GM18867 (cell line): ENCODE results near the gene RASSF4.

ENCODE experiments used
- ATAC-seq: cut with Tn5 transposase; IDR thresholded peaks from one replicate; pipeline ENCODE4 v1.9.1; 2021; ENCODE audit warnings: mild to moderate bottlenecking, moderate library complexity; ENCODE audit not compliant: unreplicated experiment

RASSF4 gene

DNA sequence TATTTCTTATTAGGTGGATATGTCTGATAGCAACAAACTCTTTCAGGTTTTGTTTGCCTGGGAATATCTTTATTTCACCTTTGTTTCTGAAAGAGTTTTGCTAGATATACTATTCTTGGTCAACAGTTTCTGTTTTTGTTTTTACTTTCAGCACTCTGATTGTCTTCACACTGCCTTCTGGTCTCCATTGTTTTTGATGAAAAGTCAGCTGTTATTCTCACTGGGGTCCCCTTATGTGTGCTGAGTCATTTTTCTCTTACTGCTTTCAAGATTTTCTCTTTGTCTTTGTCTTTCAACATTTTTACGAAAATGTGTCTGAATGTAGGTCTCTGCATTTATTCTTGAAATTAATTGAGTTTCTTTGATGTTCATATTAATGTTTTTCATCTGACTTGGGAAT is 15.2 kb upstream of the RASSF4 start:
- ATAC-seq, result no peak

DNA sequence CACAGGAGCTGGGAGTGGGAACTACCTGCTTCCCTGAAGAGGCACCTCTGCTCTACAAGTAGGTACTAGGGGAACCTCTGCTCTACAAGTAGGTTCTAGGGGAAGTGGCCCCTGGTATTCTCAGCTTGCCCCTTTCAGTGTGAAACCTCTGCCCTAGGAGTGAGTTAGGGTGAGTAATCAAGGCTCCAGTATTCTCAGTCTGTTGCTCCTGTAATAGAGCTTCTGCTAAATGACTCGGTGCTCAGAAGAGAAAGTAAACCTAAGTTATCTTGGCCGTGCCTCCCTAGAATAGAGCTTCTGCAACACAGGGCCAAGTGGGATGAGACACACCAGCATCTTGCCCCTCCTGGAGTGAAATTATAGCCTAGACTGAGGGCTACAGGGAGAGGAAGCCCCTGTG is 13.4 kb upstream of the RASSF4 start:
- peak; percentile 63 for ATAC-seq

DNA sequence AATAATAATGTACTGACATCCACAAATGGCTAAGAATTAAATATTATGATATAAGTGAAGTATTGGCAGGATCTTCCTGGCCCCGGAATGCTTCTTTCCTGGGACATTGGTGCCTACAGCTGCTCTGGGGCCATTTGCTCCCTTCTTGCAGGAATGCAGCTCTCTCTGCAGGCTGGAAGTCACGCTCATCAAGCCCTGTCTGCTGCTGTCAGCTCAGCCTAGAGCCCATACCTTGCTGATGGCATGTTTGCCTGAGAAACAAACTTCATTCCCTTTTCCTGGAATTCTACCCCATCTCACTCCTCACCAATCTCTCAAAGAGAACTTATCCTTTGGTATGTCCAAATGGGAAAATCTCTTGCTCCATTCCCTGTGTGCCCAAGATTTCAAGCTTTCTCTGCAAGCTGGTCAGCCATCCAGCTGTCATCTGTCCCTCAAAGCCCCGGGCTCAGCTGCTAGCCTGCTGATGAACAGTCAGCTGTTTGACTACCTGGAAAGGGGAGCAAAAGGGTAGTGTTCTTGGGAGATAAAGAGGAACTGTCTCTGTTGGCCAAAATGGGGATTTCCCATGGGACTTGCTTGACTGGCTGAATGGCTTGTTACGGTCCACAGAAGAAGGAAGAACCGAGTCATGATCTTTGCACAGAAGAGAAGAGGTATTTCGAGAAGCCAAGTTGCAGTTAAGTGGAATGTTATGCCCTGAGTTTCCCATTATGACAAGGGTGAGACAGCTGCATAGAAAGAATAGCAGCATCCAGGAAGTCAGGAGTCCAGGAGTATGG is 12.0 kb upstream of the RASSF4 start:
- peak; percentile 47 for ATAC-seq

DNA sequence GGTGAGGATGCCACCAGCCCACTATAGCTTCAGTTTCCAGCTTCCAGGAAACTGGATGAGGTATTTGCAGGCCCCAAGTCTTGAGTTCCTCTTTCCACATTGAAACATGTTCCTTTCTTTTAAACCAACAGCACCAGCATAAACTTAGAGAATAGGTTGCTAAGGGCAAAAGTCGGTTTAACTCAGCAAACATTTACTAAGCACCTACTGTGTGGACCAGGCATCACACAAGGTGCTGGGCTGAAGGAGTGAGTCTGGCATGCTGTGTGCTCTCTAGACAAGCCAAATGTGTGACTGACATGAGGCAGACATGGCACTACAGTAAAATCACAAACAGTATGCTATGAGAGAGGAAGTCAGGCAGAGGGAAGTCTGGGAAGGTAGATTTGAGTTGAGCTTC is 11.0 kb upstream of the RASSF4 start:
- ATAC-seq, result no peak

DNA sequence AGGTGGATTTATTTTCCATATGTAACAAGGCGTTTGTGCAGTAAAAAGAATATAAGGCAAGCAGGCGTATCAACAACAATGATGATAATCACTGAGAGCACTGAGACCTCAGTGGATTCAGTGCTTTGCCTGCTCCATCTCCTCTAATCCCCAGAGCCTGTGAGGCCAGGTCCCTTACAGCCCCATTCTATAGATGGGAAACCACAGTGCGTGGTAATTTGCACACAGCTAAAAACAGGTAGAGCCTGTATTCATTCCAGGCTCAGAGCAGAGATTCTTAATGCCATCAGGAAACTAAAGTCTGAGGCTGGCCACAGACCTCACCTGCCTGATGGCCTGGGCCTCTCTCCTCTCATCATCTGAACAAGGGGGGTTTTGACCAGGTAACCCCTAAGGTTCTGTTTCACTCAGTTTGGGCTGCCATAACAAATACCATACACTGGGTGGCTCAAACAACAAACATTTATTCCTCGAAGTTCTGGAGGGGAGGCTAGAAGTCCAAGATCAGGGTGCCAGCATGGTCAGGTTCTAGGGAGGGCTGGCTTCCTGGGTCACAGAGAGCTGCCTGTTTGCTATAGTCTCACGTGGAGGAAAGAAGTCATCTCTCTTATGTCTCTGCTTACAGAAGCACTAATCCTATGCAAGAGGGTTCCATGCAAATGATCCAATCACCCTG is 10.3 kb upstream of the RASSF4 start:
- no peak for ATAC-seq

DNA sequence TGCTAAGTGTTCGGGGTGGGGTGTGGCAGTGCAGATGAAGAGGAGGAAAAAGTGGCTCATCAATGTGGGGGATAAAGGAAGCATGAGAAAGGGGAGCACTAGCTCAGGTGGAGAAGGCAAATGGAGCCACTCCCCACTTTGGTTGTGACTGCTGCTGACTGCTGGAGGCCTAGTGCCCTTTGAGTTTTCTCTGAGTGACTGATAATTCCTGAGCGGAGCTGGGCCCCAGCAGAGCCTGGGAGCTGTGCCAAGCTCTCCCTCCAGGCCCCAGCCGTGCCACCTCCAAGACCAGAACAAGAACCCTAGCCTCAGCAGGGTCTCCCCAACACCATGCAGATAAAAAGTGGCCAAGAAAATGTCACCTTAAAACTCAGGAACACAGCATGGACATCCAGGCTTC is 9.7 kb upstream of the RASSF4 start:
- no peak for ATAC-seq

DNA sequence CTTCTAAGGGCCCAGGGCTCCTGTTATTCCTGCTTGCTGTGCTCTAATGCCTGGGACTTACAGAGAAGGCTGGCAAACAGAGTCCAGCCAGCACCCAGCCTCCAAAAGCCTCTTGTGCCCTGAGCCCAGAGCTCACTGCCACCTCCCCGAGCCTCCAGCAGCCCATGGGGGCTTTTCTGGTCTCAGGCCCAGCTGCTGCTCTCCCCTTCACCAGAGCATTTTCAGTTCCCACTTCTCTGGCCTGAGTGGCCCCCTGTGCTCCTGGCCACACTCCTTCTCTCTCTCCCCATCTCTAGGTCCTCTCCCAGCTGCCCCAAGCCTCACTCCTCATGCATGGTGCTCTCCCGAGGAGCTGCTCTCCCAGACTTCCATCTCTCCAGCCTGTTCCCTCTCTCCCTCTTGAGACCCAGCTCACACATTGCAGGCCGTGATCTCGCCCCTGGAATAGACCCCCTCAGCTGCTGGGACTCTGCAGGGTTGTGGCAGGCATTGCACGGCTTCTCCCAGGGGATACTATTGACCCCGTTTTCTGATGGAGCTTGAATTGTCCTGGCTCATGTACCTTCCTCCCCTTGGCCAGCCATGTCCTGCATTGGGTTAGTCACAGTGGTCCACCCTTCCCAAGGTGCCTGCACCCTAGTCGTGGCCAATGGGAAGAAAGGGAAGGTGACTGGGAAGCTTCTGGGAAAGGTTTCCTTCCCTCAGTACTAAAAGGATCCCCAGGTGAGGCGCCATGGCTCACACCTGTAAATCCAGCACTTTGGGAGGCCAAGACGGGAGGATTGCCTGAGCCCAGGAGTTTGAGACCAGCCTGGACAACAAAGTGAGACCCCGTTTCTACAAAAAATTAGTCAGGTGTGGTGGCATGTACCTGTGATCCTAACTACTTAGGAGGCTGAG is 9.0 kb upstream of the RASSF4 start:
- ATAC-seq, result no peak

DNA sequence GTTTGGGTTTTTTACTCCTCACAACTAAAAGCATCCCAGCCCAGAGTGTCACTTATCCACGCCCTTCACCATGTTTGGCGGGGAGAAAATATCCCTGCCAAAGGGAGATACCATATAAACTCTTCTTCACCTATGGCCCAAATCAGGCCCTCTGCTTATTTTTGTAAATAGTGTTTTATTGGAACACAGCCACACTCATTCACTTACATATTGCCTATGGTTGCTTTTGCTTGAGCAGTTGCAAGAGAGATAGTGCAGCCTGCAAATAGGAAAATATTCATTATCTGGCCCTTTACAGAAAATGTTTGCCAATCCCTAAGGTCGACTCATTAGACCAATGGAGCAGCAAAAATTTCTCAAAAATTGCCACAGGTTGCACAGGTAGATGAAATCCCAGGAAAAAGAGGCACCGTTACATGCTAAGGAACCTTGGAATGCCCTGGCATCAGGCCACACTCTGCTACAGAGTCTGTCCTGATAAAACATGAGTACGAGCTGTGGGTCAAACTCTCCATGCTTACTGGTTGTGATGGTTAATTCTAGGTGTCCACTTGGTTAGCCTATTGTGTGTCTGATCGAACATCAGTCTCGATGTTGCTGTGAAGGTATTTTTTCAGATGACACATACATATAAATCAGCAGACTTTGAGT is 7.9 kb upstream of the RASSF4 start:
- no peak for ATAC-seq

DNA sequence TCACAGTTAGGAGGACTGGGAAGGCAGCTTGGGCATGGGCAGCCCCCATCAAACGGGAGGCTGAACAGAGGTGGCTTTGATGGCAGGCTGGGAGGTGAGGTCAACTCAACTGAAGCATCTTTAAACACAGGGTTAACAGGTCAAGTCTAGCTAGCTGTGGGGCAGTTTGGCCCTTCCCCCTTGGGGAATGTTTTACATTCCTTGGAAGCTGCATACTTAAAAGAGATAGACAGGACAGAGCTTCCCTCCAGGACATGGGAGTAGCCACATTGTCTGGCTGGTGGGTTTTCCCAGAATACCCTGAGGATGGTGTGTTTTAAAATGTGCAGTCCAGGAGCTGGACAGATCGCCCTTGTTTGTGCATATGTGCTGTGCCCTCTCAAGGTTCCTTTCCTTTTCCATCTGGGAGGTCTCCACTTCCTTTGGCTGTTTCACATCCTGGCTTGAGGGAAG is 6.8 kb upstream of the RASSF4 start:
- no peak for ATAC-seq

DNA sequence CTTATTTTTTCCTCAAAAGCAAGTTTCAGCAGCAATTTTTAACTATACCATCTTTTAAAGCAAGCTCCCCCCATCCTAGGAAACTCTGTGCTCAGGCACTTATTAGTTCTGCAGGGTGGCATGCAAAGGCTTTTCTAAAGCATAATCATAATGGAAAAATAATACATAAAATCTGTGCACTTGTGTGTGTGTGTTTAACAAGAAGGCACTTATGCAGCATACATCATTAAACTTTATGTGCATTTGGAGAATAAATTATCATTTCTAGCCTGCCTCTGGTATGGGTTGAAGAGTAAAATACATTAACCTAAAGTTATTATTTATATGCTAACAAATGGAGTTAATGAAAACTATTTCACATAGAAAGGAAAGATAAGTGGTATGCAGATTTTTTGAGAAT is 5.6 kb upstream of the RASSF4 start:
- no peak for ATAC-seq

DNA sequence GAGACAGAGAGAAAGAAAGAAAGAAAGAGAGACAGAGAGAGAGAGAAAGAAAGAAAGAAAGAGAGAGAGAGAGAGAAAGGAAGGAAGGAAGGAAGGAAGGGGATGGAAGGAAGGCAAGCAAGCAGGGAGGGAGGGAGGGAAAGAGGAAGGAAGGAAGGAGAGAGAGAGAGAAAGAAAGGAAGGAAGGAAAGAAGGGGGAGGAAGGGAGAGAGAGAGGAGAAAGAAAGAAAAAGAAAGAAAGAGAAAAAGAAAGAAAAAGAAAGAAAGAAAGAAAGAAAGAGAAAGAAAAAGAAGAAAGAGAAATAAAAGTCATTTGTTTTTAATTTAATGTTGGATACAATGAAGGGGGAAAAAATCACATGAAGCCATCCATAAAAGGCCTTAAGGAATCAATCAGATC is 4.6 kb upstream of the RASSF4 start:
- ATAC-seq, result no peak

DNA sequence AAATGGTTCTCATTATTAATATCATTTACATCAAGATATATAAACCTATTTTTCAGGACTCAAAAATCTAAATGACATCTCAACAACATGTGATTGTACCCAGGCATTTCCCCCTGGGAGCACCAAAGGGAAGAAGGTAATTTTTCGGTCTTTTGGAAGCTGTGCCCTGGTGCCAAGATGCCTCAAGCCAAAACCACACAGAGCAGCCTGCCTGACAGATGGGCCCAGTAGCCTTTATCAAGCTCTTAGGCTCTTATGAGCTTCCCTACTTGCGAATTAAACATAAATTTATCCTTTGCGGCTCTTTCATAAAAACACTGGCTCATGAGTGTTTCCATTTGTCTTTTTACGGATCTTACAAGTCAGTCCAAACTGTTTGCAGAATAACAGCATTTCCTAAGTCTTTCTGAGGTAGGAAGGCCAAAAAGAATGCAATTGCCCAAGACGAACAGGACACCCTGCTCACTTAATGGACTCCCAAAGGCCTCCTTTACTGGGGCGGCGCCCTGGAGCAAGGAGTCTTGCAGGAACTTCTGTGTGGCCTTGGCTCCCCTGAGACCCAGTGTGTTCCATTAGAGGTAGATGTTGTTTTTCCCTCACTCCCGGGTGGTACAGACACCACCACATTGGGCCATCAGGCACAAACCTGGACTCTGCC is 4.1 kb upstream of the RASSF4 start:
- ATAC-seq, result no peak

DNA sequence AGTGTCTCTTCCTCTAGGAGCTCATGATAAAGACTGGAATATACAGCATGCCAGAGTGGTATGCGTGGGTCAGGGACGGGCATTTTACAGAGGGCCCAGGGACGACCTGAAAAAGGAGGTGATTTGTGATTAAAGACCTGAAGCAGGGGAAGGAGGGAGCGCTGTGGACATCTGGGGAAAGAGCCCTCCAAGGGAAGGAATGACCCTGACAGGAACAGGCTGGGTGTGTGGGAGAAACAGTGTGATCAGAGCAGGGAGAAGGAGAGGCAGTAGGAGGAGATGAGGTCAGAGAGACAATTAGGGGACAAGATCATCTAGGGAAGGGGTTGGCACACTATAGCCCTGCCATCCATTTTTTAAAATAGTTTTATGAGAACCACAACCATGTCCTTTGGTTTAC is 3.4 kb upstream of the RASSF4 start:
- no peak for ATAC-seq

DNA sequence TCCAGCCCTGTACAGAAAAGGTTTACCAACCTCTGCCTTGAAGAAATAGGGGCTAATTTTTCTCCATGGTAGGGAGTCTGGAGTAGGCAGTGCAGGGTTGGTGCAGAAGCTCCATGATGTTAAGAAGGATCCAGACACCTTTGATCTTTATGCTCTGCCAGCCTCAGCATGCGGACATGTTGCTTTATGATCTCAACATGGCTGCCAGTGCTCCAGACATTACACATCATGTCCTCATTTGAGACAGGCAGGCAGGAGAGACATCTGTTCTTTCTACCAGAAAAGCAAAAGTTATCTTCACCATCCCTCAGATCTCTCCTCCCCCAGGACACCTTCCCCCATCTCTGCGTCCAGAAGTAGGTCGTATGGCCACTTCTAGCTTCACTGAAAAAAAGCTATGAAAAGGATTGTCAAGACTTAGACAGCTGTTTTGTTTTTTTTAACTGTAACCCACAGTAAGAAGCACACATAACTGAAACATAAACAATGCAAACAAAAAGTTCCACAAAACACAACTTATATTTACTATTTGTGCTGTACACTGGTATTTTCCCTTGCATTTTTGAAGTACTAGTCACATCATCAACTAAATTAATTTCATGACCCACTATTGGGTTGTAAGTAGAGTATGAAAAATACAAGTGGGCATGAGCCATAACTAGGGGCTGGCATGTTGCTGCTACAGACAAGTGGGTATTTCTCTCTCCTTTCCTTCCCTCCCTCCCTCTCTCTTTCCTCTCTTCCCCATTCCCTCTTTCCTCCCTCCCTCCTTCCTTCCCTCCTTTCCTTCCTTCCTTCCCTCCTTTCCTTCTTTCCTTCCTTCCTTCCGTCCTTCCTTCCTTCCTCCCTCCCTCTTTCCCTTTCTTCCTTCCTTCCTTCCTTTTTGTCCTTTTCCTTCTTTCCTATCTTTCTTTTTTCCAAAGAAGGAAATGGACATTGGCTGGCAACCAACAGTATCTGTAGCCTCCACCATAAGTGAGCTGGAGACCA is 2.6 kb upstream of the RASSF4 start:
- ATAC-seq, result no peak

DNA sequence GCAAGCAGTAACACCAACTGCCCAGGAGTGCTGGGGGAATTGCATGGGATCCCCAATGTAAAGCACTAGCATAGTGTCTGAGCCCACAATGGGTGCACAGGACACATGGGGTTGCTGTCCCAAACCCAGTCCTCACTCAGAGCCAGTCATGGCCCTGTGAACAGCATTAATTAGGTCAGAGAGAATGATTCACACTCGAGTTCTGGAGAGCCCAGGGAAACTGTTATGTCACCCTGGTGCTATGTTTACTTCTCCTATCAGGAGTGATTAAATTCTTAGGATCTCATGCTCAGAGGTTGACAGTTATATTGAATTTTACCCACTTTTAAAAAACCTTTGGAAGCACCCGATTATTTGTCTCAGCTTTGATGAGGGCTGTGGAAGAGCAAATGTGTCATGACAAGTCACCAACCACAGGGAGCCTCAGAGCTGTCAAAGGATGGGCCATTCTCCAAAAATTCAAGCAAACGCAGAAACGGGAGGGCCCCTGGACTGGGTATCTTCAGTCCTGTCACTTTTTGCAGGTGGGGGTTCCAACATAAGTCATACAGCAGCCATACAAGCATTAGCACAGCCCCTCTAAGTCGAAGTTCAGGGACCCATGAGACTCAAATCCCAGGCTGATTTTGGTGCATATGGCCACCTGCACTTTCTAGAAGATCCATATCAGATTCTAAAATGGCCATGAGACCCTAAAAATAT is 1.3 kb upstream of the RASSF4 start:
- ATAC-seq, result no peak

DNA sequence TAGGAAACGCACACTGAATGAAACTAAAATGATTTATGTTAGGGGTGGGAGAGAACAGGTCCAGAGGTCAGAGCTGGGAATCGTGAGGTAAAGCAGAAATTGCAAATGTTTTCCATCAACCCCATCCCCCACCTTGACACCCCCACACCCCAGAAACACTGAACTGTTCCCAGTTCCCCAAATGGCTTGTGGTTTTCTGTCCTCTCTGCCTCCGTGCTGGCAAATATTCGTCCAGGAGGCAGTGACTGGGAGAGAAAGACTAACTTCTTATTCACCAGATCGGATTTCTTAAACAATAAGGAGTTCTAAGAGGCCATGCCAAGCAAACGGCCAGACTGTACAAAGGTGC is 730 bp upstream of the RASSF4 start:
- ATAC-seq, result no peak

DNA sequence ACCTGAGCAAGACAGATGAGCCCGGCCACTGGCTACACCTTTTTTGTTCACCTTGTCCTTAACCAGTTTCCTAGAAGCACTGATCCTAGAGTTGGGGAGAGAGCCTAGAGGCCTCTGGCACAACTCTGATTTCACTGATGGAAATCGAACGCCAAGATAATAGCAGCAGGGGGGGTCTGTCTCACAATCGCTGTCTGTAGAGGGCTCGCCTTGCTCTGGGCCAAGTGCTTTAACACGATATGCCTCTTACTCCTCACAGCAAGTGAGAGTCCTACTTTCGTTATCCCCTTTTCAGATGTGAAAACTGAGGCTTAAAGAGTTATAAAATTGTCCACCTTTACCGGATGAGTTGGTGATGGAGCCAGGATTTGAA is 472 bp downstream of the RASSF4 start:
- no peak for ATAC-seq

DNA sequence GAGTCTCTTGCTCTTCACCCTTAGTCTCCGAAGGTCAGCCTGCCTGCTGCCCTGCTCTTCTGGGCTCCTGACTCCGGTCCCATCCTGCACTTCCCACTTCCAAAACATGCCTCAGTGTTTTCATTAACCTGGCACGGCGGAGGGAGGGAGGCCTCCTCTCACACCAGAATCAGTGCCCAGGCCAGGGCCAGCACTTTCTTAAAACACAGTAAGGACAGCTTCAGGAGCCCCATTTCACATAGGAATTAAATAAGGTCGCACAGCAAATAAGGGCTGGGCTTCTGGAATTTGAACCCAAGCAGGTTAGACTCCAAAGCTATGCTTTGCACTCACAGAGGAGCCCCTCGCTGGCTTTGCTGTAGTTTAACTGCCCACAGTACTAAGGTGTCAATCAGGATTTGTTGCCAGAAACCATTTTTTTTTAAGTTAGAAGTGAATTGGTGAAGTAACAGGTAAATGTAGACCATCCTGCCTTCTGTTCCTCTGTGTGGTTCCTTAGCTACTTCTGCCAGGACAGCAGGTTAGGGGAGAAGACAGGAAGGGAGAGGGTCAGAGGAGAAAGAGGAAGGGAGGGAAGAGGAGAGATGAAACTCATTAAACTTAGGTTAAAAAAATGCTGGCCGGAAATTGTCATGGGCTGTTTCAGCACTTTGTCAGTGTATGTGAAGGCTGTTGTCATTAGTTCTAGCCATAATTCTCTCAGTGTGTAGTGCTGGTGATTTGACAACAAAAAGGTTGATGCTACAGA is 1.1 kb downstream of the RASSF4 start:
- ATAC-seq, result no peak
